Measurements from ENCODE around the gene ACOXL. TPM values are rescaled to one million over a fixed set of nuclear protein-coding genes. Genes with fewer than 3 reads are reported as not detected.

The ACOXL gene
- total RNA-seq, 4 donors from 2014 or later = 0.64 TPM; not detected in 3

DNA sequence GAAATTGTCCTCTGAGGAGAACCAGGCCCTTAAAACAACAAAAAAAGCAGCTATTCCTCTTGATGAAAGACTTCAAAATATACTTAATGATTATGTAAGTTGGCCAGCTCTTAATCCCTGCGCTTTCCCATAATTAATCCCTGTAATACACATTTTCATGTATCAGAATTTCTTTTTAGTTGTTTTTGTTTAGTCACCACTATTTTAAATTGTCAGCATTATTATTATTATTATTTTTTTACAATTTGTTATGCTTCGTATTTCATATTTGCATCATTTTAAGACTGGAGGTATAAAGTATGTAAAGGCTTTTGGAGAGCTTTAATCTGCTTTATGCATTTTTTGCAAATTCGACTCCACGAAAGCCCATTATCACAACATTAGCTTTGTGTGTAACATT lies 152.9 kb downstream of the ACOXL start:
- Histone ChIP-seq H3K4me3 (no peak overlapping the region), H3K36me3 (no peaks in the 10 kb centered on the region), H3K27ac (no peak overlapping the region), H3K4me1 (no peaks in the 10 kb centered on the region), H3K27me3 (peaks cover 9% of the 10 kb centered on the region), H3K9me3 (no peaks in the 10 kb centered on the region)
- WGBS = 98% methylated on average over 4 of the region's 4 CpGs
- no peak for DNase-seq (ENCODE audit: low spot score in 2 of 2)
- TF ChIP-seq CTCF (IDR thresholded peaks at IDR 0.05) (no peak), POLR2AphosphoS5 (IDR thresholded peaks at IDR 0.05) (no peak)

DNA sequence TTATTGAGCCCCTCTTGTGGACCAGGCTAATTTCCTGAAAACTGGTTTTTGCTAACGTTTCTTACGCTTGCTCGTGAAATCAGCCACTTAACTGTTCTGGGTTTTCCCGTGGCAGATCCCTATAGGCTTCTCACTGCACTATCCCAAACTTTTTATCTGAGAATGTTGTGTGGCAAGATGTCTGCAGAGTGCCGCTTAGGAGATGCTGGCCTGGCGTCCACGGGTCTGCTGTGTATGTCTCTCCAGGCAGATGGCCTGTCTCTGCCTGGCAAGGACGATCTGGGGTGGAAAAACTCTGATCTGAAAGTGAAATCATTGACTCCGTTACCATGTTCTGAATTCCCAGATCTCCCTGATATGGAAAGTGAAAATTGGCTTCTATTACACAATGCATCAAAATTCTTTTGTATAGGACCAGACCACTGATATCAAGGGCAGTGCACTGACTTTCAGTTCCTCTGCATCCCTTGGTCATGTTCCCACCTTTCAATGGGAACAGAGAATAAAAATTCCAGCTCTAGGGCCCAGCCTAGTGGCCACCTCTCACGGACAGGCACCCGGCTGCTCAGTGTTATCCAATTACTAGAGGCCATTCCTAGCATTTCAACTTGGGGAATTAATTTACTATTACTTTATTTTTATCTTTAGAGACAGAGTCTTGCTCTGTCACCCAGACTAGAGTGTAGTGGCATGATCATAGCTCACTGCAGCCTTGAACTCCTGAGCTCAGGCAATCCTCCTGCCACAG lies 154.6 kb downstream of the ACOXL start:
- TF ChIP-seq CTCF (IDR thresholded peaks at IDR 0.05) (no peak), POLR2A (IDR thresholded peaks at IDR 0.05) (no peak), EP300 (IDR thresholded peaks at IDR 0.05) (no peak), POLR2AphosphoS5 (IDR thresholded peaks at IDR 0.05) (no peak)
- WGBS = 89% methylated on average over 11 of the region's 11 CpGs
- H3K36me3 ChIP-seq = no peaks in the 10 kb centered on the region
- DNase-seq (ENCODE audit: low spot score in 2 of 2) = no peak
- H3K9me3 ChIP-seq = no peaks in the 10 kb centered on the region
- peaks cover 9% of the 10 kb centered on the region for H3K27me3 ChIP-seq
- no peak overlapping the region for H3K4me3 ChIP-seq
- H3K27ac ChIP-seq = no peak overlapping the region
- H3K4me1 ChIP-seq = no peaks in the 10 kb centered on the region

- no peak for DNase-seq (ENCODE audit: low spot score in 2 of 2)
- H3K27ac ChIP-seq = no peak overlapping the region
- no peaks in the 10 kb centered on the region for H3K36me3 ChIP-seq
- H3K4me3 ChIP-seq = no peak overlapping the region
- TF ChIP-seq POLR2A (IDR thresholded peaks at IDR 0.05) = no peak
- no peak for TF ChIP-seq POLR2AphosphoS5 (IDR thresholded peaks at IDR 0.05)
- no peak for TF ChIP-seq EP300 (IDR thresholded peaks at IDR 0.05)
- TF ChIP-seq CTCF (IDR thresholded peaks at IDR 0.05) = no peak
- no peaks in the 10 kb centered on the region for H3K9me3 ChIP-seq
- H3K27me3 ChIP-seq = peaks cover 9% of the 10 kb centered on the region
- H3K4me1 ChIP-seq = no peaks in the 10 kb centered on the region
- 79% methylated on average over 2 of the region's 2 CpGs for WGBS
Measured at GRCh38 chr2:110888411-110888810, 156.0 kb downstream of the ACOXL start.

DNA sequence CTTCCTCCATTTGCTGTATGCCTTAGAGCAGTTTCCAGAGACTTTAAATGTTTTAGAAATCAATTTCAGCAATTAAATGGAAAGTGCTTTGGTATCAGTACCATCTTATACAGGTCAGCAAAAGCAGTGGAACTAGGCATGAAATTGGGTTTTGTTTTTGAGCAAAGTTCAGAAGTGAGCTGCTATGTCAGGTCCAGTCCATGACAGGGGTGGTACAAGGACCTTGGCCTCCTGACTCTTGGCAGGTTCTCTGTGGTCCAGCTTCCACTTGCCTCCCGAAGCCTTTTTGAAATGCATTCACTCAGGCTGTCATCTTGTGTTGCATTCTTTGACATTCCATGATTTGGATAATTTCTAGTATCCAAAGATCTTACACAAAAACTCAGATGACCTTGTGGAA lies 159.3 kb downstream of the ACOXL start:
- Histone ChIP-seq H3K27me3 (peaks cover 9% of the 10 kb centered on the region), H3K27ac (no peak overlapping the region), H3K4me1 (no peaks in the 10 kb centered on the region), H3K4me3 (no peak overlapping the region), H3K9me3 (no peaks in the 10 kb centered on the region), H3K36me3 (no peaks in the 10 kb centered on the region)
- DNase-seq (ENCODE audit: low spot score in 2 of 2) = no peak
- TF ChIP-seq POLR2AphosphoS5 (IDR thresholded peaks at IDR 0.05) (no peak), EP300 (IDR thresholded peaks at IDR 0.05) (no peak), POLR2A (IDR thresholded peaks at IDR 0.05) (no peak), CTCF (IDR thresholded peaks at IDR 0.05) (no peak)
- no CpG with 5 or more reads among the region's 1 CpG for WGBS

DNA sequence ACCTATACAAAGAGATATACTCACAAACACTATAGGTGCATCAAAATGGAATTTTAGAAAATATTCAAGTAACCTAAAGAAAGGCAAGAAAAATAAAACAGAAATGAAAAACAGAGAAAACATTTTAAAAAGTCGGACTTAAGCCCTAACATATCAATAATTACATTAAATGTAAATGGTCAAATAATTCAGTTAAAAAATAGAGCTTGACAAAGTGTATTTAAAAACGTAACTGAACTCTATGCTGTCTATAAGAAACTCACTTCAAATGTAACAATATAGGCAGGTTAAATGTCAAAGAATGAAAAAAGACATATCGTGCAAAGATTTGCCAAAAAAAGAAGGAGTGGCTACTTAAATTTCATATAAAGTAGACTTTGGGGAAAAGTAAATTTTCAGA lies 163.9 kb downstream of the ACOXL start:
- no peak overlapping the region for H3K4me3 ChIP-seq
- no peaks in the 10 kb centered on the region for H3K9me3 ChIP-seq
- 81% methylated on average over 3 of the region's 3 CpGs for WGBS
- no peaks in the 10 kb centered on the region for H3K36me3 ChIP-seq
- TF ChIP-seq POLR2A (IDR thresholded peaks at IDR 0.05) (no peak), EP300 (IDR thresholded peaks at IDR 0.05) (no peak), POLR2AphosphoS5 (IDR thresholded peaks at IDR 0.05) (no peak), CTCF (IDR thresholded peaks at IDR 0.05) (no peak)
- H3K27ac ChIP-seq = no peak overlapping the region
- no peaks in the 10 kb centered on the region for H3K27me3 ChIP-seq
- no peaks in the 10 kb centered on the region for H3K4me1 ChIP-seq
- DNase-seq (ENCODE audit: low spot score in 2 of 2) = no peak
